ENCODE results near the gene DOCK4. TPM values are rescaled to one million over a fixed set of nuclear protein-coding genes. Genes with fewer than 3 reads are reported as not detected.

Gene DOCK4
- total RNA-seq, 1 experiment from 2014 or later = 20.4 TPM

GRCh38 chr7:112199672-112200071, 6.5 kb downstream of the DOCK4 start:
- ChIA-PET CTCF (no interaction called here), POLR2A (no interaction called here)
- DNase-seq (ENCODE audit: low spot score) (no peak), ATAC-seq (no peak)
- TF ChIP-seq NFE2L1 (CRISPR knock-in tag; IDR thresholded peaks at IDR 0.05) = no peak
- TF ChIP-seq E2F4 (CRISPR knock-in tag; IDR thresholded peaks at IDR 0.05; ENCODE audit: borderline replicate concordance, low read depth) = no peak
- TF ChIP-seq ZNF138 (CRISPR knock-in tag; conservative IDR thresholded peaks at IDR 0.05) = no peak
- TF ChIP-seq TEAD4 (CRISPR knock-in tag; IDR thresholded peaks at IDR 0.05) = no peak
- TF ChIP-seq ZNF512 (CRISPR knock-in tag; IDR thresholded peaks at IDR 0.05; ENCODE audit: borderline replicate concordance) = no peak
- TF ChIP-seq NR2C2 (CRISPR knock-in tag; IDR thresholded peaks at IDR 0.05) = no peak
- TF ChIP-seq TCF7 (CRISPR knock-in tag; IDR thresholded peaks at IDR 0.05; ENCODE audit: low read depth) = no peak
- no peak for TF ChIP-seq OVOL2 (CRISPR knock-in tag; IDR thresholded peaks at IDR 0.05; ENCODE audit: borderline replicate concordance)
- no peak for TF ChIP-seq ZMAT4 (CRISPR knock-in tag; IDR thresholded peaks at IDR 0.05)
- no peak for TF ChIP-seq TP53 (CRISPR knock-in tag; IDR thresholded peaks at IDR 0.05)
- no peak for TF ChIP-seq CDX4 (CRISPR knock-in tag; IDR thresholded peaks at IDR 0.05; ENCODE audit: borderline replicate concordance)
- no peak for TF ChIP-seq MXD4 (CRISPR knock-in tag; IDR thresholded peaks at IDR 0.05; ENCODE audit: borderline replicate concordance)
- TF ChIP-seq ZNF416 (CRISPR knock-in tag; IDR thresholded peaks at IDR 0.05) = no peak
- no peak for TF ChIP-seq IRF2 (CRISPR knock-in tag; IDR thresholded peaks at IDR 0.05; ENCODE audit: borderline replicate concordance, low read depth)
- no peak for TF ChIP-seq KAT7 (CRISPR knock-in tag; IDR thresholded peaks at IDR 0.05; ENCODE audit: borderline replicate concordance)
- TF ChIP-seq AR (CRISPR knock-in tag; IDR thresholded peaks at IDR 0.05) = no peak
- TF ChIP-seq FOXP1 (CRISPR knock-in tag; IDR thresholded peaks at IDR 0.05; ENCODE audit: borderline replicate concordance) = no peak
- no peak for TF ChIP-seq RORB (CRISPR knock-in tag; IDR thresholded peaks at IDR 0.05)
- TF ChIP-seq FOXJ3 (CRISPR knock-in tag; IDR thresholded peaks at IDR 0.05; ENCODE audit: borderline replicate concordance) = no peak
- Mint-ChIP-seq H3K4me3 (no peak overlapping the region), H3K36me3 (no peaks in the 10 kb centered on the region), H3K27ac (no peak overlapping the region), H3K4me1 (peaks cover 39% of the 10 kb centered on the region), H3K9me3 (peaks cover 7% of the 10 kb centered on the region), H3K27me3 (ENCODE audit: low read depth) (no peaks in the 10 kb centered on the region)

GRCh38 chr7:112199035-112199655, 7.1 kb downstream of the DOCK4 start:
- H3K9me3 Mint-ChIP-seq = peaks cover 7% of the 10 kb centered on the region
- POLR2A ChIA-PET = no interaction called here
- H3K4me3 Mint-ChIP-seq = no peak overlapping the region
- ATAC-seq = no peak
- no peak for DNase-seq (ENCODE audit: low spot score)
- CTCF ChIA-PET = no interaction called here
- no peaks in the 10 kb centered on the region for H3K36me3 Mint-ChIP-seq
- H3K4me1 Mint-ChIP-seq = peaks cover 34% of the 10 kb centered on the region
- H3K27me3 Mint-ChIP-seq (ENCODE audit: low read depth) = no peaks in the 10 kb centered on the region
- H3K27ac Mint-ChIP-seq = no peak overlapping the region
- TF ChIP-seq MLX (CRISPR knock-in tag; IDR thresholded peaks at IDR 0.05) (no peak), SP1 (CRISPR knock-in tag; conservative IDR thresholded peaks at IDR 0.05) (no peak)
